ENCODE results near the gene SYNPO. TPM values are rescaled to one million over a fixed set of nuclear protein-coding genes. Genes with fewer than 3 reads are reported as not detected.

SYNPO gene
- total and polyA plus RNA-seq, 8 donors, result 22.0 to 114 (median 27.7) TPM

DNA sequence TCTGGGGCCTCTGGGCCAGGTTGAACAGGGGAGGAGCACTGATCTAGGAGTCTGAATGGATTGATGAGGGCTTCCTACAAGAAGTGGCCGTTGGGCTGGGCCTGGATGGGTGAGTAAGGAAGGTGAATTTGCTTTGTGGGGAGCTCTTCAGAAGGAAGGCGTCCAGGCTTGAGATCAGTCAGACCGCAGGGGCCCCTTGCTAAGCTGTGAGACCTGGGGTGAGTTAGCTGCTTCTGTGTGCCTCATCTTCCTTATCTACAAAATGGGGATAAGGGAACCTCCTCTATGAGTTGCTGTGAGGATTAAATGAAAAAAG is 1.1 kb upstream of the SYNPO start:
- peaks cover 61 to 92% of the 10 kb centered on the region in 2 donors for H3K4me1 ChIP-seq
- no peaks in the 10 kb centered on the region for H3K9me3 ChIP-seq
- no peaks in the 10 kb centered on the region for H3K27me3 ChIP-seq
- intact Hi-C loops (cut with DNase I), result no loop called here
- ATAC-seq, result no peak
- TF ChIP-seq, protein P1, sequence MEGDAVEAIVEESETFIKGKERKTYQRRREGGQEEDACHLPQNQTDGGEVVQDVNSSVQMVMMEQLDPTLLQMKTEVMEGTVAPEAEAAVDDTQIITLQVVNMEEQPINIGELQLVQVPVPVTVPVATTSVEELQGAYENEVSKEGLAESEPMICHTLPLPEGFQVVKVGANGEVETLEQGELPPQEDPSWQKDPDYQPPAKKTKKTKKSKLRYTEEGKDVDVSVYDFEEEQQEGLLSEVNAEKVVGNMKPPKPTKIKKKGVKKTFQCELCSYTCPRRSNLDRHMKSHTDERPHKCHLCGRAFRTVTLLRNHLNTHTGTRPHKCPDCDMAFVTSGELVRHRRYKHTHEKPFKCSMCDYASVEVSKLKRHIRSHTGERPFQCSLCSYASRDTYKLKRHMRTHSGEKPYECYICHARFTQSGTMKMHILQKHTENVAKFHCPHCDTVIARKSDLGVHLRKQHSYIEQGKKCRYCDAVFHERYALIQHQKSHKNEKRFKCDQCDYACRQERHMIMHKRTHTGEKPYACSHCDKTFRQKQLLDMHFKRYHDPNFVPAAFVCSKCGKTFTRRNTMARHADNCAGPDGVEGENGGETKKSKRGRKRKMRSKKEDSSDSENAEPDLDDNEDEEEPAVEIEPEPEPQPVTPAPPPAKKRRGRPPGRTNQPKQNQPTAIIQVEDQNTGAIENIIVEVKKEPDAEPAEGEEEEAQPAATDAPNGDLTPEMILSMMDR (IDR thresholded peaks at IDR 0.05), result no peak
- DNase-seq, result no peak
- no peak overlapping the region for H3K4me3 ChIP-seq
- H3K27ac ChIP-seq, result peak overlapping the region; percentile 33 to 68
- H3K36me3 ChIP-seq, result no peaks in the 10 kb centered on the region

DNA sequence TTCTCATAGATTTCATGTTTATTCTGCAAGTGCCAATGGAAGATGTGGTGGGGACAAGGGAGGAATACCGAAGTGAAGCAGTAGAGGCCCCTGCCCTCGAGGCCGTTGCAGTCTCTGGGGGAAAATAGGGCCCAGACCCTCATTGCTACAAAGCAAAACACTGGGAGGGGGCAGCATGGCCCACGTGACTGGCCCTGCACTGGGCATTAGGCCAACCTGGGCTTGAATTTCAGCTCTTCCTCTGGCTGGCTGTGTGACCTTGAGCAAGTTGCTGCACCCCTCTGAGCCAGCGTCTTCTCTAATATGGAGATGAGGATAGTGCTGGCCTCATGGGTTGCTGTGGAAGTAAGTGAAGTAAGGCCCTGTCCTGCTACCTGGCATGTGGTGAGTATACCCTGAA is 709 bp upstream of the SYNPO start:
- Histone ChIP-seq H3K4me1 (peaks cover 65 to 96% of the 10 kb centered on the region in 2 donors), H3K36me3 (no peaks in the 10 kb centered on the region), H3K27ac (peak overlapping the region; percentile 33 to 88), H3K4me3 (no peak overlapping the region), H3K9me3 (no peaks in the 10 kb centered on the region), H3K27me3 (no peaks in the 10 kb centered on the region)
- intact Hi-C loops (cut with DNase I), result loop anchor here in 1 of 2 donors (10.0 kb wide), 1 partner anchor 65 kb away; no protein-coding TSS in a partner anchor
- ATAC-seq (no peak), DNase-seq (no peak)
- TF ChIP-seq, protein P1 (IDR thresholded peaks at IDR 0.05), result no peak

DNA sequence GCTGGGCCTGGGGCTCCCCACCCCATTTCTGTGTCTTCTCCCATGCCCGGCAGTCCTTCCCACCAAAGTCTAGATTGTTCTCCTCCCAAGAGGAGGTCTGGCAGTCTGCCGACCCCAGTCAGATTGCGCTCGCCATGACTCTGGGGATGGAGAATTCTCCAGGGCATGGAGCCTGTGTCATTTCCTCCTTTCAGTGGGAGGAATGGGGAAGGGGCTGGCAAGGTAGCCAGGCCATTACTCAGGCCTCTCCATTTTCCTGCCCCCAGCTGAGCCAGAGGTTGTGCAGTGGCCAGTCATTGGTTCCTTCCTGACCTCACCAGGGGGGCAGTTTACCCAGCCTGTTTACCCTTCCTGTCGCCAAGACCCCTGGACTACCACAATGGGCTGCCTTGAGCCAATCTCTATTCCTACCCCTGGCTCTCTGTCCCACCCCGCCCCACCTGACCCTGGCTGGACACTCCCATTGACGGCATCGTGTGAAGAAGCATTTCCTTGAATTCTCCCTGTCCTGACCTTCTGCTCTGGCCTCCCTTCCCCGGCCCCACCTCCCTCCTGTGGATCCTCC is 628 bp downstream of the SYNPO start:
- H3K36me3 ChIP-seq, result no peaks in the 10 kb centered on the region
- H3K27ac ChIP-seq, result peak overlapping the region; percentile 74 to 88
- TF ChIP-seq, protein P1 (IDR thresholded peaks at IDR 0.05), result no peak
- H3K27me3 ChIP-seq, result no peaks in the 10 kb centered on the region
- DNase-seq (no peak), ATAC-seq (peak; percentile 5)
- peaks cover 67 to 96% of the 10 kb centered on the region in 2 donors for H3K4me1 ChIP-seq
- H3K9me3 ChIP-seq, result no peaks in the 10 kb centered on the region
- intact Hi-C loops (cut with DNase I), result loop anchor here in 1 of 2 donors (10.0 kb wide), 1 partner anchor 66 kb away; no protein-coding TSS in a partner anchor
- peak overlapping the region; percentile 16 to 32 for H3K4me3 ChIP-seq

DNA sequence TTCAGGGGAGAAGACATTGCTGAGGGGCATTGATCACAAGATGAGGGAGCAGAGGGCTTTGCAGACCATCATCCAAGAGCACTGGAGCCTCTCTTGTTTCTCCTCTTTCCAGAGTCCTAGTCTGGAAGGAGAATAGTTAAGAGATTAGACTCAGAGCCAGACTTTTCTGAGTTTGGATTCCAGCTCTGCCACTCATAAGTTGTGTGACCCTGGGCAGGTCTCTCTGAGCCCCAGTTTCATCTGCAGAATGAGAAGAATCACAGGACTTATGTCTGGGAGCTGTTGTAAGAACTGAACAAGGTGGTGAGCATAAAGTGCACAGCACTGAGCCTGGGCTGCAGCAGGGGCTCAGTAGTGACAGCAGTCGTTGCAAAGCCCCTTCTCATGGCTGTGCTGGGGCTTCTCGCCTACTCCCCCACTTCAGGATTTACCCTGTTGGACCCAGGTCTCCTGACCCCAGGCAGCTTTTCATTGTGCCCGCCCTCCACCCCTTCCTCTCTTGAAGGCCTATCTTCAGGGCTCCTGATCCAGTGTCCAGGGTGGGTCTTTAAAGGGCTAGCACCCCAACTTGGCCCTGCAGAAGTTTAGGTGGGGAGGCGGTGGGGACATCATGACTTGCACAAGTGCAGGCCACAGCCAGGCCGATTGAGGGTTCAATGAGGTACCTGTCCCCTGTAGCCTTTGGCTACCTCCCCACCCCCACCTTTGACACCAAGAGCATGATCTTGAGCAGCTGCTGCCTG is 1.5 kb downstream of the SYNPO start:
- Histone ChIP-seq H3K27ac (peak overlapping the region; percentile 74 to 88), H3K27me3 (no peaks in the 10 kb centered on the region), H3K36me3 (no peaks in the 10 kb centered on the region), H3K9me3 (no peaks in the 10 kb centered on the region), H3K4me3 (peak overlapping the region in 1 of 2 donors; percentile 32), H3K4me1 (peaks cover 58 to 87% of the 10 kb centered on the region in 2 donors)
- DNase-seq (no peak), ATAC-seq (no peak)
- TF ChIP-seq, protein P1 (IDR thresholded peaks at IDR 0.05), result no peak
- intact Hi-C loops (cut with DNase I), result loop anchor here in 1 of 2 donors (10.0 kb wide), 1 partner anchor 67 kb away; no protein-coding TSS in a partner anchor

DNA sequence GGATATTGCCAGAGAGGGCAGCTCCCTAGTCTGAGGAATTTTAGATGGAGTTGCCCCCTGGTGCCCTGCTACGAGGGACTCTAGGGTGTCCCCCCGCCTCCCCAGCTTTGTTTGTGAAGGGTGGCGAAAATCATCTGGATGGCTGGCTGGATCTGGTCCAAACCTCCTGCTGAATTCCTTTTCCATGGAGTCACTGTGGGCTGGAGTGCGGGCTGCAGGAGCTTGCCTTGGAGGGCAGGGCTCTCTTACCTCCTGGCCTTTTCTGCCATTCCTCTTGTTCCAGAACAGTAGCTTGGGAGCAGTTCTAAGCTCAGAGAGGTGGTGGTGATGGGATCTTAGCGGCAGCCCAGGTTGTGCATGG is 2.1 kb downstream of the SYNPO start:
- intact Hi-C loops (cut with DNase I), result loop anchor here in 1 of 2 donors (10.0 kb wide), 1 partner anchor 68 kb away; no protein-coding TSS in a partner anchor
- DNase-seq, result peak in 2 of 4 donors; percentile 80 to 83
- Histone ChIP-seq H3K9me3 (no peaks in the 10 kb centered on the region), H3K4me1 (peaks cover 52 to 85% of the 10 kb centered on the region in 2 donors), H3K36me3 (no peaks in the 10 kb centered on the region), H3K27ac (peak overlapping the region; percentile 74 to 88), H3K4me3 (peak overlapping the region in 1 of 2 donors; percentile 32), H3K27me3 (no peaks in the 10 kb centered on the region)
- TF ChIP-seq, protein P1 (IDR thresholded peaks at IDR 0.05), result no peak
- ATAC-seq, result peak; percentile 63

Measured in left lung (tissue), 10 donors.